Neuron (in vitro differentiated cells): ENCODE data around the gene SLC26A1.

ENCODE experiments used
- H2AFZ ChIP-seq: one replicate; pipeline ENCODE4 v1.6.1; 2013; ENCODE audit warnings: low read depth, mild to moderate bottlenecking, inconsistent platforms, low read length, moderate library complexity
- H3K27me3 ChIP-seq: one replicate; pipeline ENCODE4 v1.6.1; 2013; ENCODE audit warnings: low read length; ENCODE audit not compliant: insufficient read depth
- H3K36me3 ChIP-seq: one replicate; pipeline ENCODE4 v1.6.1; 2013; ENCODE audit warnings: low read length; ENCODE audit not compliant: insufficient read depth
- H3K4me1 ChIP-seq: one replicate; pipeline ENCODE4 v1.6.1; 2013; ENCODE audit warnings: low read length; ENCODE audit not compliant: insufficient read depth
- H3K4me3 ChIP-seq: 2 replicates; pipeline ENCODE4 v1.5.1; 2013; ENCODE audit warnings: mild to moderate bottlenecking, low read length, moderate library complexity
- H3K9me3 ChIP-seq: one replicate; pipeline ENCODE4 v1.6.1; 2013; ENCODE audit warnings: low read length

The SLC26A1 gene

DNA sequence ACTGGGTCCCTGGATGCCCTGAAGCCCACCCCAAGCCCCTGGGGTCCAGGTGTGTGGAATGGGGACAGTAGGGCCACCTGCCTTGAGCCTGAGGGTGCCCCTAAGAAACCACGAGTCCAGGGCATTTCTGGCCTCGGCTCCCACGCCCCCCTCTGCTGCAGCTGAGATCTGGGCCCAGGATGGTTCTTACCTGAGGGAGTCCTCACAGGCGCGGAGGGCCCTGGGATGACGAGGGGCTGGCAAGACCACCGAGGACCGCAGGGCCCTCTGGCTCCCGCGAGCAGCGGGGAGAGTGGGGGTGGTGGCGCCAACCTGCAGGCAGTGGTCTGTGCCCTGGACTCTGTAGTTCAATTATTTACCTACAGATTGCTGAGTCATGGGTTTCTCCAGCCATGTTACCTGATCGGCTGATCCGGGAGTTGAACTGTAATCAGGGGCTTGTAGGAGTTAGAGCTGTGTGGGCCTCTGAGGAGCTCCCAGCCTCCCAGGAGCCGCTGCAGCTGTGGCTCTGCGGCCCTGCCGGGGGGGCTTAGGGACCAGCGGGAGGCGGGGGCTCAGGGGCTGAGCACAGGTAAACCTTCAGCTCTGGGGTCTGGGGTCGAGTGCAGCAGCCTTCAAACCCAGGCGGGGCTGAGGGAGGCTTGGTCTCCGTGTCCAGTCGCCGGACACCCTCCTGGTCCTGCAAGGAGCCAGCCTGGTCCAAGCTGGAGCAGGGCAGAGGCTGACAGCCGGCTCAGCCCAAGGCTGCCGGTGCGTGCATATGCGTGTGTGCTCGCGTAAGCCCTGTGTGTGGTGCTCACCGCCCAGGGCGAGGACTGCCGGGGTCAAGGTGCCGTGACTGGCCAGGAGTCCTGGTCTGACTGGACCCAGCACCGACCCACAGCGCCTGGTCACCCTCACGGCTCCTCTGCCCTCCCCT, at the start of gene SLC26A1:
Gene SLC26A1, minus strand, starts transcription at position 294 of the 919 bp plus-strand sequence. CDS start 1,701 bp downstream, outside the sequence.
- Histone ChIP-seq H3K9me3 (no peaks in the 10 kb centered on the region), H3K27me3 (peaks cover 26% of the 10 kb centered on the region), H3K4me1 (peaks cover 12% of the 10 kb centered on the region), H2AFZ (no peak within 1 kb of the TSS), H3K4me3 (no peak within 1 kb of the TSS), H3K36me3 (no peaks in the 10 kb centered on the region)

DNA sequence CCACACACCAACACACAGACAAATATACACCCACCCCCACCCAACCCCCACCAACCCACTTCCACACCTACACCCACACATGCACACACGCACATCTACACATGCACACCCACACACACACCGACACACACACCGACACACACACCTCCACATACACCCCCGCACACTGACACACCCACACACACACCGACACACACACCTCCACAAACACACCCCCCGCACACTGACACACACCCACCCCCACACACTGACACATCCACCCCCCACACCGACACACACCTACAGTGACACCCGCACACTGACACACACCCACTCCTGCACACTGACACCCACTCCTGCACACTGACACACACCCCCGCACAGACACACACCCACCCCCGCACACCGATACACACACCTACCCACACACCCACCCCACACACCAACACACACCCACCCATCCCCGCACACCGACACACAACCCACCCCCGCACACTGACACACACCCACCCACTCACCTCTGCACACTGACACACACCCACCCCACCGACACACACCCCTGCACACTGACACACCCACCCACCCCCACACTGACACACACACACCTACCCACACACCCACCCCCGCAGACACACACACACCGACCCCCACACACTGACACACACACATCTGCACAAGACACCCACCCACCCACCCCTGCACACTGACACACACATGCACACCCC, 49.3 kb upstream of the SLC26A1 start:
- Histone ChIP-seq H2AFZ (no peak overlapping the region), H3K27me3 (no peaks in the 10 kb centered on the region), H3K36me3 (no peaks in the 10 kb centered on the region), H3K4me1 (peaks cover 40% of the 10 kb centered on the region), H3K4me3 (no peak overlapping the region), H3K9me3 (no peaks in the 10 kb centered on the region)

DNA sequence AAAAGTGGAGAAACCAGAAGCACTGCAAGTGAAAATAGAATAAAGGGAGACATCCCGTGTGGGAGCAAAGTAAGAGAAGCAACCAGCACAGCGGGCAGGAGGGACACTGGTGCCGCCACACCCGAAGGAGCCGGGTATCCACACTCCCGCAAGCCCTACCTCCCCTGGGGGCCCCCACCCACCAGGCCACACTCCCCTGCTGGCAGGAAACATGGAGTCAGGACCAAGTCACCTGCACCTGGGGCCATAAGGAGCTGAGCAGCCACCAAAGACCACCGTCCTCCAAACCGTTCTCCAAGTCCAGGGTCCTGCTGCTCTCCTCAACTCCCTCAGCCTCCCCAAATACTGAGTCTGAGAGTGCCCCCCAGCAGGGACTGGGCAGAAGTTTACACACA, 48.7 kb upstream of the SLC26A1 start:
- Histone ChIP-seq H3K4me1 (peaks cover 45% of the 10 kb centered on the region), H3K9me3 (no peaks in the 10 kb centered on the region)

GRCh38 chr4:1041147-1041935, 48.1 kb upstream of the SLC26A1 start:
- no peaks in the 10 kb centered on the region for H3K27me3 ChIP-seq
- peak overlapping the region; percentile 66 for H2AFZ ChIP-seq
- no peaks in the 10 kb centered on the region for H3K36me3 ChIP-seq
- H3K9me3 ChIP-seq, result no peaks in the 10 kb centered on the region
- peak overlapping the region; percentile 14 for H3K4me3 ChIP-seq
- H3K4me1 ChIP-seq, result peaks cover 51% of the 10 kb centered on the region

More for the DNA sequence above, 48.7 kb upstream of the SLC26A1 start:
- H3K27me3 ChIP-seq, result no peaks in the 10 kb centered on the region
- peak overlapping the region; percentile 66 for H2AFZ ChIP-seq
- no peak overlapping the region for H3K4me3 ChIP-seq
- no peaks in the 10 kb centered on the region for H3K36me3 ChIP-seq

- Histone ChIP-seq H3K4me1 (peaks cover 54% of the 10 kb centered on the region), H3K27me3 (no peaks in the 10 kb centered on the region), H3K9me3 (no peaks in the 10 kb centered on the region), H3K4me3 (no peak overlapping the region), H2AFZ (peak overlapping the region; percentile 66), H3K36me3 (no peaks in the 10 kb centered on the region)
These were observed 47.3 kb upstream of the SLC26A1 start for GRCh38 chr4:1040344-1041146.

GRCh38 chr4:1039493-1040343, 46.5 kb upstream of the SLC26A1 start:
- no peaks in the 10 kb centered on the region for H3K9me3 ChIP-seq
- no peak overlapping the region for H2AFZ ChIP-seq
- H3K36me3 ChIP-seq, result no peaks in the 10 kb centered on the region
- H3K4me3 ChIP-seq, result no peak overlapping the region
- H3K27me3 ChIP-seq, result no peaks in the 10 kb centered on the region
- H3K4me1 ChIP-seq, result peaks cover 54% of the 10 kb centered on the region

- no peaks in the 10 kb centered on the region for H3K9me3 ChIP-seq
- no peaks in the 10 kb centered on the region for H3K27me3 ChIP-seq
- peaks cover 54% of the 10 kb centered on the region for H3K4me1 ChIP-seq
- no peak overlapping the region for H2AFZ ChIP-seq
- no peaks in the 10 kb centered on the region for H3K36me3 ChIP-seq
- H3K4me3 ChIP-seq, result no peak overlapping the region
These were observed 45.8 kb upstream of the SLC26A1 start for GRCh38 chr4:1038948-1039492.

GRCh38 chr4:1036976-1037810, 44.0 kb upstream of the SLC26A1 start:
- peaks cover 46% of the 10 kb centered on the region for H3K4me1 ChIP-seq
- H3K27me3 ChIP-seq, result peaks cover 2% of the 10 kb centered on the region
- H3K4me3 ChIP-seq, result no peak overlapping the region
- H3K36me3 ChIP-seq, result no peaks in the 10 kb centered on the region
- H2AFZ ChIP-seq, result no peak overlapping the region
- H3K9me3 ChIP-seq, result no peaks in the 10 kb centered on the region

DNA sequence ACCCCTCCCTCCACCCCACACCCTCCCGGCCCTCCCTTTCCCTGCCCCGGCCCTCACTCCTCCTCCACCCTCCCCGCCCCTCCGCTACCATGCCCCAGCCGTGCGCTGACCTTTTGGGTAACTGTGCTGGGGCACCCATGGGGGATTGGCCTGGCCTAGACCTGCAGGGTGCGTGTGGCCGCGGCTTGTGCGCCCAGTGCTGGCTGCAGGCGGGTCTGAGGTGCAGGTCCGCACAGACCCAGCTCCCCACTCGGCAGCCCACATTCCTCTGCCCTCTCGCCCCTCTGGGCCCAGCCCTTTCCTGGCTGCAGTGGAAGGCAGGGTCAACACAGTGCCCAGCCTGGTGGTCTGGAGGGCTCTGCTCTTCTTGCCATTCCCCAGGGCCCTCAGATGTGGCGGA, 42.9 kb upstream of the SLC26A1 start:
- H3K36me3 ChIP-seq, result no peaks in the 10 kb centered on the region
- peaks cover 4% of the 10 kb centered on the region for H3K27me3 ChIP-seq
- no peak overlapping the region for H2AFZ ChIP-seq
- H3K4me3 ChIP-seq, result no peak overlapping the region
- no peaks in the 10 kb centered on the region for H3K9me3 ChIP-seq
- H3K4me1 ChIP-seq, result peaks cover 35% of the 10 kb centered on the region

GRCh38 chr4:1035510-1035909, 42.3 kb upstream of the SLC26A1 start:
- H2AFZ ChIP-seq, result no peak overlapping the region
- H3K27me3 ChIP-seq, result peaks cover 4% of the 10 kb centered on the region
- H3K4me1 ChIP-seq, result peaks cover 30% of the 10 kb centered on the region
- H3K36me3 ChIP-seq, result no peaks in the 10 kb centered on the region
- H3K4me3 ChIP-seq, result no peak overlapping the region
- no peaks in the 10 kb centered on the region for H3K9me3 ChIP-seq
